ENCODE results near the gene DSE. TPM values are rescaled to one million over a fixed set of nuclear protein-coding genes. Genes with fewer than 3 reads are reported as not detected.
A peak's percentile ranks its signal among the peaks of the same experiment; 100 is the strongest.

Gene DSE
- total RNA-seq, 2 donors from 2014 or later = 8.0 to 10.9 TPM

- intact Hi-C loops (cut with DNase I, micrococcal nuclease) = no loop called here
- DNase-seq = no peak
- ATAC-seq = no peak
These were observed 16.5 kb upstream of the DSE start for GRCh38 chr6:116354236-116354635.

- DNase-seq = no peak
- intact Hi-C loops (cut with DNase I, micrococcal nuclease) = no loop called here
- no peak for ATAC-seq
These were observed 15.0 kb upstream of the DSE start for GRCh38 chr6:116355796-116356195.

GRCh38 chr6:116359131-116359530 lies 11.6 kb upstream of the DSE start:
- intact Hi-C loops (cut with DNase I, micrococcal nuclease) = no loop called here
- ATAC-seq (no peak), DNase-seq (no peak)

- intact Hi-C loops (cut with DNase I, micrococcal nuclease) = loop anchor here in 1 of 2 donors (10.0 kb wide), 1 partner anchor 75 kb away; no protein-coding TSS in a partner anchor
- ATAC-seq = no peak
- no peak for DNase-seq
These were observed 10.9 kb upstream of the DSE start for GRCh38 chr6:116359835-116360234.

GRCh38 chr6:116362276-116362675 lies 8.5 kb upstream of the DSE start:
- DNase-seq = no peak
- no peak for ATAC-seq
- intact Hi-C loops (cut with DNase I, micrococcal nuclease) = loop anchor here in 1 of 2 donors (10.0 kb wide), 1 partner anchor 77 kb away; no protein-coding TSS in a partner anchor

GRCh38 chr6:116363759-116364158 lies 7.0 kb upstream of the DSE start:
- DNase-seq = no peak
- intact Hi-C loops (cut with DNase I, micrococcal nuclease) = loop anchor here in 1 of 2 donors (10.0 kb wide), 1 partner anchor 79 kb away; no protein-coding TSS in a partner anchor

GRCh38 chr6:116364321-116364720 lies 6.4 kb upstream of the DSE start:
- ATAC-seq (no peak), DNase-seq (no peak)
- intact Hi-C loops (cut with DNase I, micrococcal nuclease) = loop anchor here in 1 of 2 donors (10.0 kb wide), 1 partner anchor 80 kb away; no protein-coding TSS in a partner anchor

More at GRCh38 chr6:116363759-116364158, 7.0 kb upstream of the DSE start:
- ATAC-seq = no peak

- intact Hi-C loops (cut with DNase I, micrococcal nuclease) = loop anchor here in 1 of 2 donors (10.0 kb wide), 1 partner anchor 81 kb away; no protein-coding TSS in a partner anchor
- DNase-seq (no peak), ATAC-seq (no peak)
These were observed 5.0 kb upstream of the DSE start for GRCh38 chr6:116365743-116366142.

- ATAC-seq = no peak
- intact Hi-C loops (cut with DNase I, micrococcal nuclease) = loop anchor here in 1 of 2 donors (10.0 kb wide), 1 partner anchor 82 kb away; no protein-coding TSS in a partner anchor
- no peak for DNase-seq
These were observed 3.9 kb upstream of the DSE start for GRCh38 chr6:116366740-116367275.

- intact Hi-C loops (cut with DNase I, micrococcal nuclease) = loop anchor here in 1 of 2 donors (10.0 kb wide), 1 partner anchor 85 kb away; no protein-coding TSS in a partner anchor
- no peak for DNase-seq
- no peak for ATAC-seq
These were observed 1.2 kb upstream of the DSE start for GRCh38 chr6:116369540-116369939.

GRCh38 chr6:116369964-116370759 lies 585 bp upstream of the DSE start:
- ATAC-seq (peak; percentile 58), DNase-seq (peak in 1 of 2 donors; percentile 9)
- intact Hi-C loops (cut with DNase I, micrococcal nuclease) = loop anchor here in 1 of 2 donors (10.0 kb wide), 1 partner anchor 85 kb away; no protein-coding TSS in a partner anchor

- peak; percentile 63 for DNase-seq
- intact Hi-C loops (cut with DNase I, micrococcal nuclease) = no loop called here
- ATAC-seq = peak; percentile 64
These were observed 572 bp downstream of the DSE start for GRCh38 chr6:116371120-116371917.

GRCh38 chr6:116371918-116372209 lies 1.1 kb downstream of the DSE start:
- no peak for DNase-seq
- no peak for ATAC-seq
- intact Hi-C loops (cut with DNase I, micrococcal nuclease) = no loop called here

GRCh38 chr6:116373300-116373699 lies 2.6 kb downstream of the DSE start:
- intact Hi-C loops (cut with DNase I, micrococcal nuclease) = no loop called here

GRCh38 chr6:116373940-116374339 lies 3.2 kb downstream of the DSE start:
- intact Hi-C loops (cut with DNase I, micrococcal nuclease) = no loop called here
- ATAC-seq (no peak), DNase-seq (no peak)

More at GRCh38 chr6:116373300-116373699, 2.6 kb downstream of the DSE start:
- no peak for ATAC-seq
- no peak for DNase-seq

GRCh38 chr6:116374586-116374985 lies 3.8 kb downstream of the DSE start:
- DNase-seq = no peak
- intact Hi-C loops (cut with DNase I, micrococcal nuclease) = no loop called here
- ATAC-seq = no peak

- DNase-seq = no peak
- ATAC-seq = no peak
- intact Hi-C loops (cut with DNase I, micrococcal nuclease) = no loop called here
These were observed 4.5 kb downstream of the DSE start for GRCh38 chr6:116375262-116375661.

- DNase-seq (no peak), ATAC-seq (no peak)
- intact Hi-C loops (cut with DNase I, micrococcal nuclease) = no loop called here
These were observed 5.4 kb downstream of the DSE start for GRCh38 chr6:116376149-116376548.

GRCh38 chr6:116379764-116380163 lies 9.0 kb downstream of the DSE start:
- no peak for DNase-seq
- intact Hi-C loops (cut with DNase I, micrococcal nuclease) = no loop called here
- peak; percentile 87 for ATAC-seq

All from left colon (tissue), 2 donors.